ENCODE results near the gene PROM1.

DNA sequence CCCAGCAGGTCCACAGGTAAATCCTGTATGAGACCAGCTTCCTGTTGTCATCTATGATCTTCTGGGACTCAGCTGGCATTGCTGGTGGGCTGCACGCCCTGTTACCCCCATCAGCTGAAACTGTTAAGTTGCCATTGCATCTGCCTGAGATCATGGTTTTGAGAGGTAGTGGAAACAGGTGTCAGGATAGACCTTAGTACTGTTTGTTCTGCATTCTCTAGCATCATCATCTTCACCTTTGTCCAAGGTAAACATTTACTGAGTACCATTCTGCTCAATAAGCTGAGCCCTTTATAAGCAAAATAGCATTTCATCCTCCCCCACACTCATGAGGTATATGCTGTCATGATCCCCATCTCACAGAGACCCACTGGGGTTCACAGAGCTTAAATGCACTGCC is 42.9 kb upstream of the PROM1 start:
- TF ChIP-seq, protein P1, sequence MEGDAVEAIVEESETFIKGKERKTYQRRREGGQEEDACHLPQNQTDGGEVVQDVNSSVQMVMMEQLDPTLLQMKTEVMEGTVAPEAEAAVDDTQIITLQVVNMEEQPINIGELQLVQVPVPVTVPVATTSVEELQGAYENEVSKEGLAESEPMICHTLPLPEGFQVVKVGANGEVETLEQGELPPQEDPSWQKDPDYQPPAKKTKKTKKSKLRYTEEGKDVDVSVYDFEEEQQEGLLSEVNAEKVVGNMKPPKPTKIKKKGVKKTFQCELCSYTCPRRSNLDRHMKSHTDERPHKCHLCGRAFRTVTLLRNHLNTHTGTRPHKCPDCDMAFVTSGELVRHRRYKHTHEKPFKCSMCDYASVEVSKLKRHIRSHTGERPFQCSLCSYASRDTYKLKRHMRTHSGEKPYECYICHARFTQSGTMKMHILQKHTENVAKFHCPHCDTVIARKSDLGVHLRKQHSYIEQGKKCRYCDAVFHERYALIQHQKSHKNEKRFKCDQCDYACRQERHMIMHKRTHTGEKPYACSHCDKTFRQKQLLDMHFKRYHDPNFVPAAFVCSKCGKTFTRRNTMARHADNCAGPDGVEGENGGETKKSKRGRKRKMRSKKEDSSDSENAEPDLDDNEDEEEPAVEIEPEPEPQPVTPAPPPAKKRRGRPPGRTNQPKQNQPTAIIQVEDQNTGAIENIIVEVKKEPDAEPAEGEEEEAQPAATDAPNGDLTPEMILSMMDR (IDR thresholded peaks at IDR 0.05), result no peak
- TF ChIP-seq POLR2A (IDR thresholded peaks at IDR 0.05), result no peak
